ENCODE measurements around the gene TLNRD1.

DNA sequence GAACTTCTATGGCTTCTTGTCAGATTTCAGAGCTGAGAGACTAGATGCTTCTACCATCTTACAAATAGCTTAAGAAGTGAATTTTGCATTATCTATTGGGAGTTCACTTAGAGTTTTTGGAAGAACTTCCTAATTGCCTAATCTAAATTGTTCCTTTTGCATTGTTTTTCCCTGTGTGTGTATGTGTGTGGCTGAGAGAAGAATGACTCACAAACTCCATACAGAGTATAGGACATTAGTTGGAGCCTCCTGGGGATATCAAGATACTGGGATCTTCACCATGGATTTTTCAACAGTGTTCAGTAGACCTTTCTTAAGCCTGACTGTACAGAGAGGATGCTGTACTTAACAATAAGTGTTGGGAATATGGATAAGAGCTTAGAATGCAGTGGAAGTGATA, 10.9 kb downstream of the TLNRD1 start:
- TF ChIP-seq POLR2A (IDR thresholded peaks at IDR 0.05): no peak
- TF ChIP-seq, protein P1, sequence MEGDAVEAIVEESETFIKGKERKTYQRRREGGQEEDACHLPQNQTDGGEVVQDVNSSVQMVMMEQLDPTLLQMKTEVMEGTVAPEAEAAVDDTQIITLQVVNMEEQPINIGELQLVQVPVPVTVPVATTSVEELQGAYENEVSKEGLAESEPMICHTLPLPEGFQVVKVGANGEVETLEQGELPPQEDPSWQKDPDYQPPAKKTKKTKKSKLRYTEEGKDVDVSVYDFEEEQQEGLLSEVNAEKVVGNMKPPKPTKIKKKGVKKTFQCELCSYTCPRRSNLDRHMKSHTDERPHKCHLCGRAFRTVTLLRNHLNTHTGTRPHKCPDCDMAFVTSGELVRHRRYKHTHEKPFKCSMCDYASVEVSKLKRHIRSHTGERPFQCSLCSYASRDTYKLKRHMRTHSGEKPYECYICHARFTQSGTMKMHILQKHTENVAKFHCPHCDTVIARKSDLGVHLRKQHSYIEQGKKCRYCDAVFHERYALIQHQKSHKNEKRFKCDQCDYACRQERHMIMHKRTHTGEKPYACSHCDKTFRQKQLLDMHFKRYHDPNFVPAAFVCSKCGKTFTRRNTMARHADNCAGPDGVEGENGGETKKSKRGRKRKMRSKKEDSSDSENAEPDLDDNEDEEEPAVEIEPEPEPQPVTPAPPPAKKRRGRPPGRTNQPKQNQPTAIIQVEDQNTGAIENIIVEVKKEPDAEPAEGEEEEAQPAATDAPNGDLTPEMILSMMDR (IDR thresholded peaks at IDR 0.05): no peak
